IMR-90 (cell line): ENCODE results near the gene FAM241A. TPM values are rescaled to one million over a fixed set of nuclear protein-coding genes. Genes with fewer than 3 reads are reported as not detected.

Experiments
- ATAC-seq: fragments of 200-7000 bp; cut with Tn5 transposase; 2 replicates; pipeline ENCODE4 v1.9.1; 2020; ENCODE audit warnings: low read depth, mild to moderate bottlenecking, moderate library complexity
- BruUV-seq: library from RNA; stranded (reverse); fragments of 400-500 nt; replicated peaks from 2 replicates; lab custom pipeline; 2021; lab: Mats Ljungman, UMichigan
- CTCF ChIA-PET: fragments of 300-600 bp; formaldehyde crosslinking; extraction: SDS; loops from one replicate; lab custom pipeline; 2021; ENCODE audit warnings: antibody characterized with exemption; lab: Yijun Ruan, JAX
- POLR2A ChIA-PET: fragments of 300-600 bp; sonication (Branson Sonifier 250); formaldehyde crosslinking; loops from one replicate; lab custom pipeline; 2022; ENCODE audit warnings: antibody characterized with exemption; ENCODE audit not compliant: unreplicated experiment; lab: Charles Lee
- DNase-seq: peaks from one replicate; pipeline ENCODE4 v3.0.0; 2013
- H2AFZ ChIP-seq: replicated peaks from 2 replicates; pipeline ENCODE3; 2013; ENCODE audit warnings: low read length, mild to moderate bottlenecking; ENCODE audit not compliant: poor library complexity
- H2AK5ac ChIP-seq: 2 replicates; pipeline ENCODE4 v1.6.1; 2013; ENCODE audit warnings: low read depth, low read length, inconsistent platforms
- H2AK9ac ChIP-seq: replicated peaks from 2 replicates; pipeline ENCODE3; 2013; ENCODE audit warnings: mild to moderate bottlenecking, low read depth, low read length, moderate library complexity; ENCODE audit not compliant: poor library complexity
- H2BK120ac ChIP-seq: 2 replicates; pipeline ENCODE4 v1.6.1; 2013; ENCODE audit warnings: low read depth, low read length, inconsistent platforms
- H2BK15ac ChIP-seq: 3 replicates; pipeline ENCODE4 v1.6.1; 2013; ENCODE audit warnings: low read depth, low read length, inconsistent platforms
- H2BK20ac ChIP-seq: 2 replicates; pipeline ENCODE4 v1.6.1; 2013; ENCODE audit warnings: low read depth, mild to moderate bottlenecking, inconsistent platforms, low read length, moderate library complexity
- H2BK5ac ChIP-seq: 2 replicates; pipeline ENCODE4 v1.6.1; 2013; ENCODE audit warnings: mild to moderate bottlenecking, low read depth, low read length, inconsistent platforms; ENCODE audit not compliant: poor library complexity, severe bottlenecking
- H3K14ac ChIP-seq: replicated peaks from 2 replicates; pipeline ENCODE4 v1.6.1; 2013; ENCODE audit warnings: low read depth, low read length, inconsistent platforms
- H3K18ac ChIP-seq: 2 replicates; pipeline ENCODE4 v1.6.1; 2013; ENCODE audit warnings: low read depth, low read length, control low read depth
- H3K23ac ChIP-seq: 2 replicates; pipeline ENCODE4 v1.6.1; 2013; ENCODE audit warnings: low read depth, low read length, inconsistent platforms
- H3K27ac ChIP-seq: 2 replicates; pipeline ENCODE4 v1.5.1; 2013; ENCODE audit warnings: mild to moderate bottlenecking, control low read depth, low read length; ENCODE audit not compliant: insufficient read depth
- H3K27me3 ChIP-seq: 2 replicates; pipeline ENCODE4 v1.6.1; 2013; ENCODE audit warnings: low read length; ENCODE audit not compliant: control insufficient read depth, insufficient read depth
- H3K36me3 ChIP-seq: 2 replicates; pipeline ENCODE4 v1.6.1; 2013; ENCODE audit warnings: low read length, mixed read lengths; ENCODE audit not compliant: control insufficient read depth, insufficient read depth
- H3K4ac ChIP-seq: 2 replicates; pipeline ENCODE4 v1.6.1; 2013; ENCODE audit warnings: low read depth, low read length, inconsistent platforms
- H3K4me1 ChIP-seq: 2 replicates; pipeline ENCODE4 v1.6.1; 2013; ENCODE audit warnings: low read length, mixed read lengths; ENCODE audit not compliant: control insufficient read depth, insufficient read depth
- H3K4me2 ChIP-seq: 2 replicates; pipeline ENCODE4 v1.6.1; 2013; ENCODE audit warnings: low read depth, mild to moderate bottlenecking, control low read depth, low read length, moderate library complexity
- H3K4me3 ChIP-seq: 2 replicates; pipeline ENCODE4 v1.5.1; 2013; ENCODE audit warnings: low read depth, mild to moderate bottlenecking, control low read depth, low read length, moderate library complexity; ENCODE audit not compliant: insufficient read depth
- H3K56ac ChIP-seq: 2 replicates; pipeline ENCODE4 v1.6.1; 2013; ENCODE audit warnings: low read length, inconsistent platforms; ENCODE audit not compliant: insufficient read depth; ENCODE audit errors: extremely low read depth
- H3K79me1 ChIP-seq, 2 experiments: 2 replicates each; pipeline ENCODE4 v1.6.1; 2013; ENCODE audit warnings: low read length in 2 of 2, inconsistent platforms in 1 of 2, low read depth in 1 of 2
- H3K9ac ChIP-seq: 2 replicates; pipeline ENCODE4 v1.6.1; 2013; ENCODE audit warnings: low read depth, low read length, control low read depth
- H3K9me1 ChIP-seq: 2 replicates; pipeline ENCODE4 v1.6.1; 2013; ENCODE audit warnings: low read length, inconsistent platforms; ENCODE audit not compliant: insufficient read depth
- H3K9me3 ChIP-seq: 2 replicates; pipeline ENCODE4 v1.6.1; 2013; ENCODE audit warnings: low read length; ENCODE audit not compliant: control insufficient read depth, insufficient read depth
- H4K20me1 ChIP-seq: 2 replicates; pipeline ENCODE4 v1.6.1; 2013; ENCODE audit warnings: low read length, inconsistent platforms; ENCODE audit not compliant: insufficient read depth
- H4K5ac ChIP-seq: 2 replicates; pipeline ENCODE4 v1.6.1; 2013; ENCODE audit warnings: mild to moderate bottlenecking, low read depth, low read length, control low read depth
- H4K8ac ChIP-seq, 2 experiments: 2 replicates each; pipeline ENCODE4 v1.6.1; 2013; ENCODE audit warnings: low read depth in 2 of 2, low read length in 2 of 2, control low read depth in 1 of 2, inconsistent platforms in 1 of 2
- H4K91ac ChIP-seq: 2 replicates; pipeline ENCODE4 v1.6.1; 2013; ENCODE audit warnings: low read depth, low read length, inconsistent platforms; ENCODE audit not compliant: insufficient read depth
- CEBPB ChIP-seq: IDR thresholded peaks from 2 replicates; pipeline ENCODE4 v1.6.1; 2012; ENCODE audit warnings: low read depth, low read length, improper control_type of control experiment
- CHD1 ChIP-seq: IDR thresholded peaks from 2 replicates; pipeline ENCODE4 v1.6.1; 2012; ENCODE audit warnings: low read depth, low read length, improper control_type of control experiment
- CTCF ChIP-seq: conservative IDR thresholded peaks from 2 replicates; pipeline ENCODE4 v1.5.1; 2012; ENCODE audit warnings: mild to moderate bottlenecking, low read depth, low read length, improper control_type of control experiment
- ELK1 ChIP-seq: fragments of 150-350 bp; IDR thresholded peaks from 2 replicates; pipeline ENCODE4 v1.6.1; 2016; ENCODE audit warnings: low read depth, mild to moderate bottlenecking, low read length, moderate library complexity, borderline replicate concordance
- FOS ChIP-seq: fragments of 150-350 bp; IDR thresholded peaks from 2 replicates; pipeline ENCODE4 v1.6.1; 2016; ENCODE audit warnings: low read depth, low read length
- MAZ ChIP-seq: IDR thresholded peaks from 2 replicates; pipeline ENCODE4 v1.6.1; 2012; ENCODE audit warnings: low read depth, mild to moderate bottlenecking, low read length, improper control_type of control experiment, moderate library complexity, borderline replicate concordance
- MXI1 ChIP-seq: IDR thresholded peaks from 2 replicates; pipeline ENCODE4 v1.6.1; 2012; ENCODE audit warnings: low read depth, mild to moderate bottlenecking, low read length, moderate library complexity, borderline replicate concordance
- NFE2L2 ChIP-seq: fragments of 150-350 bp; IDR thresholded peaks from 2 replicates; pipeline ENCODE4 v1.6.1; 2016; ENCODE audit warnings: low read depth, mild to moderate bottlenecking, low read length
- RAD21 ChIP-seq: IDR thresholded peaks from 2 replicates; pipeline ENCODE4 v1.6.1; 2012; ENCODE audit warnings: low read length, improper control_type of control experiment
- RCOR1 ChIP-seq: IDR thresholded peaks from 2 replicates; pipeline ENCODE4 v1.6.1; 2012; ENCODE audit warnings: mild to moderate bottlenecking, low read length, improper control_type of control experiment; ENCODE audit not compliant: insufficient replicate concordance
- RFX5 ChIP-seq: IDR thresholded peaks from 2 replicates; pipeline ENCODE4 v1.8.0; 2012; ENCODE audit warnings: low read depth, mild to moderate bottlenecking, low read length, moderate library complexity
- SMC3 ChIP-seq: fragments of 150-350 bp; IDR thresholded peaks from 2 replicates; pipeline ENCODE4 v1.6.1; 2016; ENCODE audit warnings: low read depth, mild to moderate bottlenecking, antibody characterized with exemption, low read length, moderate library complexity
- USF2 ChIP-seq: fragments of 150-350 bp; IDR thresholded peaks from 2 replicates; pipeline ENCODE4 v1.6.1; 2017; ENCODE audit warnings: mild to moderate bottlenecking, antibody characterized with exemption, low read length, low read depth
- WGBS, 2 experiments: methylation state at CpG; one replicate each; pipeline versions ENCODE4 v1.1.5 to v1.1.7; 2013; ENCODE audit warnings: missing lambda C conversion rate in 2 of 2; ENCODE audit not compliant: insufficient read length in 1 of 2; ENCODE audit errors: extremely low coverage in 2 of 2; 5-methylcytosine and 5-hydroxymethylcytosine counted together
- dilution Hi-C: fragments of 300-500 bp; cut with HindIII; formaldehyde crosslinking; loops from one replicate; pipeline ENCODE4 v1.14.3; 2018; ENCODE audit warnings: low sequenced_read_pairs; ENCODE audit not compliant: unreplicated experiment
- in situ Hi-C: fragments of 300-500 bp; cut with MboI; formaldehyde crosslinking; loops from 3 replicates; pipeline ENCODE4 v1.14.3; 2019; ENCODE audit warnings: low sequenced_read_pairs, inconsistent platforms, mixed read lengths
- intact Hi-C: fragments of 100-400 bp; cut with micrococcal nuclease; formaldehyde crosslinking; loops from 2 replicates; pipeline ENCODE4 v1.10.0; 2022
- polyA plus RNA-seq, 3 experiments: library from polyadenylated mRNA; depleted of rRNA; stranded (reverse); fragments of >200 nt; gene quantifications; 2 replicates each; pipeline ENCODE4 v1.2.3, GENCODE V29; 2012; ENCODE audit warnings: low replicate concordance in 1 of 3
- total RNA-seq: library from RNA; depleted of rRNA; stranded (reverse); fragments of >200 nt; gene quantifications from 2 replicates; pipeline ENCODE4 v1.2.3, GENCODE V29; 2012

Gene FAM241A
- total and polyA plus RNA-seq, 2 of the 4 experiments (the other 2 are of a cell fraction): under 0.01 to 0.24 TPM

GRCh38 chr4:112189754-112190153 is 44.5 kb downstream of the FAM241A start:
- H2AFZ ChIP-seq: no peak overlapping the region
- no peak overlapping the region for H3K4me3 ChIP-seq
- DNase-seq: peak; percentile 12
- H4K20me1 ChIP-seq: no peaks in the 10 kb centered on the region
- H4K5ac ChIP-seq: no peak overlapping the region
- no peak overlapping the region for H3K14ac ChIP-seq
- no peak overlapping the region for H4K91ac ChIP-seq
- 0 out of 2 replicates have a peak, but pooled peaks have one; percentile 32 for ATAC-seq
- H3K9ac ChIP-seq: no peak overlapping the region
- WGBS, 2 experiments: no CpG with 5 or more reads among the region's 2 CpGs
- dilution Hi-C loops: no loop called here
- H3K4me1 ChIP-seq: no peaks in the 10 kb centered on the region
- no TSS peak for BruUV-seq
- no peak overlapping the region for H3K4ac ChIP-seq
- no peak overlapping the region for H3K27ac ChIP-seq
- H3K9me3 ChIP-seq: no peaks in the 10 kb centered on the region
- no peaks in the 10 kb centered on the region for H3K79me1 ChIP-seq
- H3K9me1 ChIP-seq: no peaks in the 10 kb centered on the region
- H2AK5ac ChIP-seq: no peak overlapping the region
- H2BK120ac ChIP-seq: no peak overlapping the region
- no peak overlapping the region for H3K4me2 ChIP-seq
- no peak for TF ChIP-seq RCOR1
- no peak for TF ChIP-seq SMC3
- no peak for TF ChIP-seq CEBPB
- no peak for TF ChIP-seq MAZ
- TF ChIP-seq NFE2L2: no peak
- no peak for TF ChIP-seq FOS
- 0 out of 2 replicates have a peak, but pooled peaks have one; percentile 23 for TF ChIP-seq CTCF
- TF ChIP-seq CHD1: no peak
- TF ChIP-seq MXI1: no peak
- TF ChIP-seq ELK1: no peak
- no peak for TF ChIP-seq USF2
- peak; percentile 10; the same call in 1 of the 2 replicates for TF ChIP-seq RAD21
- TF ChIP-seq RFX5: no peak
- H3K27me3 ChIP-seq: no peaks in the 10 kb centered on the region
- in situ Hi-C loops: no loop called here
- H3K23ac ChIP-seq: no peak overlapping the region
- H3K56ac ChIP-seq: no peak overlapping the region
- no peak overlapping the region for H3K18ac ChIP-seq
- no peak overlapping the region for H4K8ac ChIP-seq
- no peak overlapping the region for H2AK9ac ChIP-seq
- intact Hi-C loops: no loop called here
- H2BK5ac ChIP-seq: no peak overlapping the region
- no peak overlapping the region for H2BK15ac ChIP-seq
- H2BK20ac ChIP-seq: no peak overlapping the region
- ChIA-PET POLR2A (interaction anchor here (0.6 kb wide), 1 partner anchor 13 kb away, joined by 4 read pairs; no protein-coding TSS in a partner anchor), CTCF (interaction anchor here (1.1 to 1.2 kb wide), 2 partner anchors 9 to 14 kb away, joined by 3 to 5 read pairs; no protein-coding TSS in a partner anchor)
- H3K36me3 ChIP-seq: no peaks in the 10 kb centered on the region
